NCI-H2227 (cell line): Measurements from ENCODE around the gene PHC3.

ENCODE experiments used
- DNase-seq: peaks from one replicate; lab custom pipeline; 2025; ENCODE audit not compliant: unreplicated experiment; lab: John Stamatoyannopoulos, UW

Gene PHC3

DNA sequence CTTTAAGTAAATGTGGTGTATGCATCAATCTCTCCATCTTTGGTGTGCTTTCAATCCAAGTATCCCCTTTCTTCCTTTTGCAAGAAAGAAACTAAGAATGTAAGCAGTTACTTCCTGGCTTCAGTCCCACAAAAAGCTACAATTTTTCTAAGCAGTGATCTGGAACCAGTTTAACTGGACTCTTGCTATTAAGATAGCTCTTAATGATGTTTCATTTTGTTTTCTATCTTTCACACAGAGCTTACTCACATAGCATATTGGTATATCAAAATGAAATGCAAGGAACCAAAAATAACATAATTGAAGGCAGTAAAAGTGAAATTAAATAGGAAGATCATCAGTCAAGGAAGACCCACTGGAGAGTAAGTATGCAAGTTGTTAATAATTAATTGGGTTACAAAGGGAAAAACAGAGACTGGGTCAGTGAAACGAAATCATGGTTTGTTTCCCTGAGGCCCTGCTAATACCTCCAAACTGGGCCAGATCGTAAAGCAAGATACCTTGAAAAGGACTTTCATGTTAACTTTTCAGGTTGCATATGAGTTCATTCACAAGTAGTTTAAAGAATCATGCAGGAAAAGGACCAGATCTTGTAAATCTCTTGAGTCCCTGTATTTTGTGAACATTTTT is 101.9 kb downstream of the PHC3 start:
- no peak for DNase-seq

GRCh38 chr3:170078620-170079281 is 102.8 kb downstream of the PHC3 start:
- DNase-seq = no peak

DNA sequence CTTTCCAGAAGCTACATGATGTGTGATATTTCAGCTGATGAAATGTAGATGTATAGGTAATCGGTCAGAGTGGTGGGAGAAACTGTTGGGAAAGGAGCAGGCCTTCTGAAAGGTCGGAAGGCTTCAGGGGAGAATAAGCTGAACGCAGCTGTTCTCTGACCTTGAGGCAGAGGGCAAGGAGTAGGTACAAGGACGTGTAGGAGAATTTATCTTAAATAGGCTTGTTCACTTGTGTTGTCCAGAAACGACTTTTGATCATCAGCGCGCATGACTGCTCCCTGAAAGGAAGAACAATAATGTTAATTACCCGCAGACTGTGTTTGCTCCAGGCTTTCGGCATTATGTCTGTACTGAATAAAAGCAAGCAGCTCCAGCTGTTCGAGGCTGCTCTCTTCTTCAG is 104.2 kb downstream of the PHC3 start:
- no peak for DNase-seq

DNA sequence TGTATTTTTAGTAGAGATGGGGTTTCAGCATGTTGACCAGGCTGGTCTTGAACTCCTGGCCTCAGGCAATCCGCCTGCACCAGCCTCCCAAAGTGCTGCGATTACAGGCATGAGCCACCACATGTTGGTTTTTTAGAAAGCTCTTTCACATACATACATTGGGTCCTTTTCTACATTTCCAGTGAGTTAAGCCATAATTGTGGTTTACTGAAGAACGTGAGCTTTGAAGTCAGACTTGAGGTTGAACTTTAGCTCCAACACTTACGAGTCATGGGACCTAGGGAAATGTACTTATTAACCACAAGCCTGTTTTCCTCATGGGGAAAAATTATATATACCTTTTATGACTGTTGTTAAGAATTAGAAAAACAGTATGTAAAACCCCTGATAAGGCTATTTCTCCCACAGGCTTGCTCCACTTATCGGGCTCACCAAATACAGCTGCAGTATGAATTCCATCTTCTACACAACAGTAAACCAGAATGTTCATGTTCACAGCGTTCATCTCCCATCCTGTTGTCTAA is 104.8 kb downstream of the PHC3 start:
- DNase-seq = no peak

- no peak for DNase-seq
These were observed 106.0 kb downstream of the PHC3 start for GRCh38 chr3:170075441-170076091.

- no peak for DNase-seq
These were observed 117.4 kb downstream of the PHC3 start for GRCh38 chr3:170064108-170064507.

GRCh38 chr3:170063691-170064090 is 117.8 kb downstream of the PHC3 start:
- no peak for DNase-seq

GRCh38 chr3:170062769-170063168 is 118.8 kb downstream of the PHC3 start:
- DNase-seq = no peak

- no peak for DNase-seq
These were observed 119.5 kb downstream of the PHC3 start for GRCh38 chr3:170062068-170062467.

DNA sequence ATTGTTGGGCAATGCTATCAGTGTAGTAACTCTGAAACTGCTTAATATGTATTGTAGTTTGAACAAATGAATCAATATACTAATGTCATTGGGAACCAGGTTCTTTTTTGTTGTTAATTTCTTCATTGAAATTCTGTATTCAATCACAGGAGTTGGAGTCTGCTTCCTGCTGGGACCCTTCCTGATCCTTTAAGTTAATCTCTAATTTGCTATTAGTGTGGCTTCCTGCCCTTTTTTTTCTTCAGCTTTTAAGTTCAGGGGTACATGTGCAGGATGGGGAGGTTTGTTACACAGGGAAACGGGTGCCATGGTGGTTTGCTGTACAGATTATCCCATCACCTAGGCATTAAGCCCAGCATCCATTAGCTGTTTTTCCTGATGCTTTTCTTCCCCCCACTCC is 122.1 kb downstream of the PHC3 start:
- DNase-seq = no peak

DNA sequence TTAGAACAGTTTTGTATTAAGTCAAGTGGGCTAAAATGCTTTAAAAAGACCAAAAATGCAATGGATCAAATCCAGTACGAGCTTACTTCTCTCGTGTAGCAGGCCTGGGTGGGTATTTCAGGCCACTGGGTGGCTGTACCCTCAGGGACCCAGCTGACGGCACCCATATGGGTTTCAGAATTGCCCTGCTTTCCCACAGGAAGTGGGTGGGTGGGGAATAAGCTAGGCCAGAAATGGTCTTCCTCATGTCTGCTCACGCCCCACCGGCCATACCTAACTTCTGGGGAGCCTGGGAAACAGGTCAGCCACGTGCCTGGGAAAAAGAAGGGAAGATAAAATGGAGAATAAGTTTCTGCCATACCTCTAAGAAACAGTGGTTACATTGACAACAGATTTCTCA is 123.4 kb downstream of the PHC3 start:
- DNase-seq = no peak

- no peak for DNase-seq
These were observed 124.0 kb downstream of the PHC3 start for GRCh38 chr3:170057550-170057949.

- no peak for DNase-seq
These were observed 124.7 kb downstream of the PHC3 start for GRCh38 chr3:170056710-170057454.

DNA sequence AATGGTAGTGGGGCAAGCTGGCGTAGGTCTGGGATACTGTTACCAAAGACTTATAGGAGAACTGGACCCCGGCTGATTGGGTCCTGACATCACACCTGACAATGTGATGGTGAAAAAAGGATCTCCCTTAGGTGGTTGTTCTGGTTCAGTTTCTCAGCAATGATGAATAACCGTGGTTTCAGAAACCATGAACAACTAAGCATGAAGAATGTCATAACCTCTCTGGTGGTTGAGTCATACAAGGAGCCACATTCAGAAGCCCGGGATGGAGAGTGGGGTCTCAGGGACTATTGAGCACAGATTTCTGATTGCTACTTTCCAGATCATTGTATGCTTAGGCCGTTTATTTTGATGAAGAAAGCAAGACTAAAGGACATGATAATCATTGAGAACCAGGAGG is 126.3 kb downstream of the PHC3 start:
- no peak for DNase-seq

DNA sequence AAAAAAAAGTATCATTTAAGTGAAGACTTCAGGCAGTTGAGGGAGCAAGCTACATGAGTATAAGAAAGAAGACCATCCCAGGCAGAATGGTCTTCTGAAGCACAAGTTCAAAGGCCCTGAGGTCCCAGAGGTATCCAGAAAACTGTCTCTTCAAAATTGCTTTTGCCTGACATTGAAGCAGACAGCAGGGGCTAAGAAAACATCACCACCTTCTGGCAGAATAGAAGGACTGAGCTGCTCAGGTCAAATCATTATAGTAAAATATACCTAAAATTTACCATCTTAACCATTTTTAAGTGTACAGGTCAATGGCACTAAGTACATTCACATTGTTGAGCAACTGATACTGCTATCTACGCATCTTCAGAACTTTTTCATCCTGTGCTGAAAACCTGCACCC is 127.3 kb downstream of the PHC3 start:
- DNase-seq = no peak

DNA sequence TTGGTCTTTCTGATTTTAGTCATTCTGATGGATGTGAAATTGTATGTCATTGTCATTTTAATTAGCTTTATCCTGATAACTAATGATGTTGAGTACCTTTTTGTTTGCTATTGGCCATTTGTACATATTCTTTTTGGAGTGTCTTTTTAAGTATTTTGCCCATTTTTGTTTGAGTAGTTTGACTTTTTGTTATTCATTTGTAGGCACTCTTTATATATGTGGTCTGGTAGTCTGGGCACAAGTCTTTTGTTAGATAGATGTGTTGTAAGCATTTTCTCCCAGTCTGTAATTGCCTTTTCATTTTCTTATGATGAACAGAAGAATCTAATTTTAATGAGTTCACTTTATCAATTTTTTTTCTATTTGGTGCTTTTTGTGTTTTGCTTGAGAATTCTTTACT is 129.1 kb downstream of the PHC3 start:
- DNase-seq = no peak

- no peak for DNase-seq
These were observed 130.8 kb downstream of the PHC3 start for GRCh38 chr3:170050753-170051152.

- no peak for DNase-seq
These were observed 132.2 kb downstream of the PHC3 start for GRCh38 chr3:170049146-170050000.

GRCh38 chr3:170047133-170047404 is 134.5 kb downstream of the PHC3 start:
- no peak for DNase-seq

DNA sequence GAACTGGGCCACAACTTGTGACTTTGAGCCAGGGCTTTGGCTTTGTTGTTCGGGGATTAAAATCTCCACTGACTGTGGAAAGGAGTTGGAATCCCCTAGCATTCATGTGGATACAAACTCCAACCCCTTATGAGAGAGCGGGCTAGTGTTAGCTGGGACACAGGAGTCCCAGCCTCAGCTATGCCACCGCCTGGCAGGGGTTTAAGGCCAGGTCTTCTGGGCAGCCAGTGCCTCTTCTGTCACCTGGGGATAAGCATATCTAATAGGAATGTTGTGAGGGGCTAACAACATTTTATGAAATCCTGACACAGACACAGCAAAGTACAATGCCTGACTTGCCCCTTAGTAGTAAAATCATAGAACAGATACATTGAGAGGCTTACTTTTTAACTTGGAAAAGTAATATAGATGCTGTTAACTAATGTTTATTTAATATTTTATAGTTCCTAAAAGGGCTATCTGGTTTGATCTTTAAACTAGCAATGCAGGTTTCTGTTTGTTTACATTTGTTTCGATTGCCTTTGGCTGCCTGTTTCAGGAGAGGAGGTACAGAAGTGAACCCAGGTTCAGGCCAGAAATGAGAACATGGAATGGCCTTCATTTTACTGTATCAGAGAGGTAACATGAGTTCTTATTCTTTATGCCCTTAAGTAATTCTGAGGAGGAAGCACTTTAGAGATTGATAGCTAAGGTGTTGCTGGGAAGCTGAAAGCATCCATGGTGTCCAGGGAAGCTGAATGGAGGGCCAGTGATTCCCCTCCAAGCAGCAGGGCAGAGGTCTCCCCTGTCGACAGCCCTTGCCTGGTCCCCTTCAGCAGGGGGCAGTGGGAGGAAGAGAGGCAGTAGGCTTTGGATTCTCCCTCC is 135.0 kb downstream of the PHC3 start:
- DNase-seq = no peak
